Progenitor cell of endocrine pancreas (in vitro differentiated cells): Measurements from ENCODE around the gene MYBL2. TPM values are rescaled to one million over a fixed set of nuclear protein-coding genes. Genes with fewer than 3 reads are reported as not detected.

Experiments used
- DNase-seq: peaks from one replicate; pipeline ENCODE4 v3.0.0; 2021; ENCODE audit warnings: low spot score; ENCODE audit not compliant: unreplicated experiment
- H3K27ac Mint-ChIP-seq: 2 replicates; pipeline ENCODE4 v1.8.0; 2021; ENCODE audit warnings: mild to moderate bottlenecking, moderate library complexity, mixed read lengths
- H3K27me3 Mint-ChIP-seq: 2 replicates; pipeline ENCODE4 v1.8.0; 2021; ENCODE audit warnings: mixed read lengths
- H3K36me3 Mint-ChIP-seq: 2 replicates; pipeline ENCODE4 v1.8.0; 2022; ENCODE audit warnings: mixed read lengths; ENCODE audit not compliant: insufficient read depth
- H3K4me1 Mint-ChIP-seq: 2 replicates; pipeline ENCODE4 v1.8.0; 2021; ENCODE audit warnings: low read depth, mixed read lengths
- H3K4me3 Mint-ChIP-seq: 2 replicates; pipeline ENCODE4 v1.8.0; 2021; ENCODE audit warnings: low read depth, mild to moderate bottlenecking, moderate library complexity, mixed read lengths
- H3K9me3 Mint-ChIP-seq: 2 replicates; pipeline ENCODE4 v1.8.0; 2021; ENCODE audit warnings: low read depth, mixed read lengths
- total RNA-seq: library from RNA; stranded (reverse); gene quantifications from 2 replicates; pipeline ENCODE4 v1.2.1, GENCODE V29; 2021
- TF ChIP-seq, protein P1 (sequence below): fragments of 200-600 bp; sonication (generic); IDR thresholded peaks from one replicate; pipeline ENCODE4 v1.5.0; 2021; ENCODE audit warnings: antibody characterized with exemption, mild to moderate bottlenecking; ENCODE audit not compliant: unreplicated experiment

The MYBL2 gene
- total RNA-seq, 1 donor from 2014 or later: 43.3 TPM

DNA sequence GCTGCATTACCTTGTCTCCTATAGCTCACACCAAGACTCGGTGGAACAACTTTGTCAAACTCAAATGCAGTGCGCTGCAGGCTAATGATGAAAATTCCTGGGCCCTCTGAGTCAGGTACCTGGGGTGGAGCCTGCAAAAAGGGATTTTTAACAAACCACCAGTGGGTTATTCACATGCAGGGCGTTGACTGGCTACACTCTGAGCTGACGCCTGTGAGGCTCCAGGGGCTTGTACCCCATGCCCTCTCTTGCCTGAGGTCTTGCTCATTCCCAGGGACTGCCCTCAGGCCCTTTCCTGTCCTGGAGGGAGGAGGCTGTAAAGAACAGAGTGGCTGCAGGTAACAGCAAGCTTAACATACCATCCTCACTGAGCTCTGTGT, 50.7 kb downstream of the MYBL2 start:
- TF ChIP-seq, protein P1, sequence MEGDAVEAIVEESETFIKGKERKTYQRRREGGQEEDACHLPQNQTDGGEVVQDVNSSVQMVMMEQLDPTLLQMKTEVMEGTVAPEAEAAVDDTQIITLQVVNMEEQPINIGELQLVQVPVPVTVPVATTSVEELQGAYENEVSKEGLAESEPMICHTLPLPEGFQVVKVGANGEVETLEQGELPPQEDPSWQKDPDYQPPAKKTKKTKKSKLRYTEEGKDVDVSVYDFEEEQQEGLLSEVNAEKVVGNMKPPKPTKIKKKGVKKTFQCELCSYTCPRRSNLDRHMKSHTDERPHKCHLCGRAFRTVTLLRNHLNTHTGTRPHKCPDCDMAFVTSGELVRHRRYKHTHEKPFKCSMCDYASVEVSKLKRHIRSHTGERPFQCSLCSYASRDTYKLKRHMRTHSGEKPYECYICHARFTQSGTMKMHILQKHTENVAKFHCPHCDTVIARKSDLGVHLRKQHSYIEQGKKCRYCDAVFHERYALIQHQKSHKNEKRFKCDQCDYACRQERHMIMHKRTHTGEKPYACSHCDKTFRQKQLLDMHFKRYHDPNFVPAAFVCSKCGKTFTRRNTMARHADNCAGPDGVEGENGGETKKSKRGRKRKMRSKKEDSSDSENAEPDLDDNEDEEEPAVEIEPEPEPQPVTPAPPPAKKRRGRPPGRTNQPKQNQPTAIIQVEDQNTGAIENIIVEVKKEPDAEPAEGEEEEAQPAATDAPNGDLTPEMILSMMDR: no peak
- Mint-ChIP-seq H3K36me3 (peaks cover 2% of the 10 kb centered on the region), H3K27me3 (no peaks in the 10 kb centered on the region), H3K4me1 (no peaks in the 10 kb centered on the region), H3K27ac (no peak overlapping the region), H3K4me3 (no peak overlapping the region), H3K9me3 (no peaks in the 10 kb centered on the region)
- DNase-seq: no peak

DNA sequence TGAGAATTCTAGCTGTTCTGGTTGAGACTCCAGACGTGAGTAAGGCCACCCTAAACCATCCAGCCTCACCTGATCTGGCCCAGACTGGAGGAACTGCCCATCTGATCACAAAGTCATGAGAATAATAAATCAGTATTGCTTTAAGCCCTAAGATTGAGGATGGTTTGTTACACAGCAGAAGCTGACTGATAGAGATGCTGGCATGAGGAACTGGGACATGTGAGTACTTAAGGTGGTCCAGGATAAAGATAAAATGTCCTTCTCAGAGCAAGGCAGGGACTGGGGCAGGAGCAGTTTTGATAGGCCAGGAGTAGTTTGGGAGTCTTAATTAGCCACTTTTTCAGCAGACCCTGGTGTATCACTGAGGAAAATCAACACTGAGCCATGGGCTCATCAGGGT, 53.1 kb downstream of the MYBL2 start:
- TF ChIP-seq, protein P1: no peak
- no peaks in the 10 kb centered on the region for H3K27me3 Mint-ChIP-seq
- H3K36me3 Mint-ChIP-seq: no peaks in the 10 kb centered on the region
- no peak overlapping the region for H3K27ac Mint-ChIP-seq
- no peaks in the 10 kb centered on the region for H3K9me3 Mint-ChIP-seq
- no peak overlapping the region for H3K4me3 Mint-ChIP-seq
- no peaks in the 10 kb centered on the region for H3K4me1 Mint-ChIP-seq
- DNase-seq: no peak

DNA sequence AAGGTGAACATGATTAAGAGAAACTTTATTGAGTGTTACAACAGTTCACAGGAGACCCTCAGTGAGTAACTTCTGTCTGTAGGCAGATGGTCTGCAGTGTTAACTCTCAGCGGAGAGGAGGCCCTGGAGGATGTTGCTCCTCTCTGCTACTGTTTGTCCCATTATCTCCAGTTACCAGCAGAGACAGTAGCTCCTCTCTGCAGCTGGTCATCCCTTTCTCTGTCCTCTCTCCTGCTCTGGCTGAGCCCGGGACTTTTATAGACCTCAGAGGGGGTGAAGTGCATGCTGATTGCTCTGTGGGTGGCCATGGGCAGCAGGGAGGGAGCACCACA, 54.1 kb downstream of the MYBL2 start:
- H3K36me3 Mint-ChIP-seq: no peaks in the 10 kb centered on the region
- DNase-seq: no peak
- TF ChIP-seq, protein P1: no peak
- no peaks in the 10 kb centered on the region for H3K9me3 Mint-ChIP-seq
- H3K4me3 Mint-ChIP-seq: no peak overlapping the region
- no peak overlapping the region for H3K27ac Mint-ChIP-seq
- H3K27me3 Mint-ChIP-seq: no peaks in the 10 kb centered on the region
- H3K4me1 Mint-ChIP-seq: no peaks in the 10 kb centered on the region

DNA sequence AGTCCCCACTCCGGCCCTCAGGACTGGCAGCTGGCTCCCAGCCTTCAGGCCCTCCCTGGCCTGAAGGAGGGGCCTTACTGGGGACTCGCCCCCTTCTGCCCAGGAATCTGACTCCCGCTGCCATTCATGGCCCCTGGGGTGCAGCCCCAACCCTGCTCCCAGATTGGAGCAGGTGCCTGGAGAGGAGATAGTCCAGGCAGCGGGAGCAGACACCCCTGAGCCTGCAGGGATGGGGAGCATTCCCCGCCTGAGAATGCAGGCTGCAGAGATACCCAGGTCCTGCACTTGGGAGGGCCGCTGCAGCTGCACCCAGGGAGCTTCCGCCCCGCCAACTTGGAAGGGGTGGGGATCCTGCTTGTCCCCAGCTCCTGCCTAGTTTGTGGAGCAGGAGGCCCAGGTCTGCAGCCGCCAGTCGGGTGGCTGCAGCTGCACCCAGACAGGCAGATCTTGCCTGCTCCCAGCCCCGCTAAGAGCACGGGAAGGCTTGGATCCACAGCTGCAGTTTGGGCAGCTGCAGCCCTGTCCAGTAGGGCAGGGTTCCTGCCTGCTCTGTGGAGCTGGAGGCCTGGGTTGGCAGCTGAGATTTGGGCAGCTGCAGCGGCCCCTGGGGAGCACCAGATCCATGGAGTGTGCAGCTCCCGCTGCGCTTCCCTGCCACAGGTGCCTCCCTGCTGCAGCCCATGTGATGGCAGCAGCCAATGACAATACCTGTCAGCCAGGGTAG, 54.7 kb downstream of the MYBL2 start:
- no peaks in the 10 kb centered on the region for H3K36me3 Mint-ChIP-seq
- TF ChIP-seq, protein P1: no peak
- no peaks in the 10 kb centered on the region for H3K9me3 Mint-ChIP-seq
- H3K27me3 Mint-ChIP-seq: peaks cover 1% of the 10 kb centered on the region
- H3K4me1 Mint-ChIP-seq: no peaks in the 10 kb centered on the region
- H3K27ac Mint-ChIP-seq: no peak overlapping the region
- DNase-seq: no peak
- no peak overlapping the region for H3K4me3 Mint-ChIP-seq

DNA sequence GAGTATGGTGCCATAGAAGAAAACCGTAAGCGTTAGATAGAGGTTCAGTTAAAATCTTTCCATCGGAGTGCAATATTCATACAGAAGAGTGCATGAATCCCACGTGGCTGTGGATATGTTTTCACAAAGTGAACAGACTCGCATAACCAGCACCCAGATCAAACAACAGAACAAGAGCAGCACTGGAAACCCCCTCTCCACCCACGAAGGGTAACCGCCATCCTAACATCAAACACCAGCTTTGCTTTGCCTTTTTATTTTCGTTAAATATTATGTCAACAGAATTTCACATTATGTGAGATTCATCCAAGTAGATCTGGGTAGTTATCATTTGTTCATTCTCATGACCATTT, 55.2 kb downstream of the MYBL2 start:
- no peak overlapping the region for H3K27ac Mint-ChIP-seq
- no peaks in the 10 kb centered on the region for H3K4me1 Mint-ChIP-seq
- H3K36me3 Mint-ChIP-seq: no peaks in the 10 kb centered on the region
- H3K9me3 Mint-ChIP-seq: no peaks in the 10 kb centered on the region
- TF ChIP-seq, protein P1: no peak
- H3K4me3 Mint-ChIP-seq: no peak overlapping the region
- peaks cover 4% of the 10 kb centered on the region for H3K27me3 Mint-ChIP-seq
- no peak for DNase-seq
